Frontal cortex (tissue), 4 donors: ENCODE data around the gene MICAL2. TPM values are rescaled to one million over a fixed set of nuclear protein-coding genes. Genes with fewer than 3 reads are reported as not detected.

Experiments used
- DNase-seq, 2 donors: peaks; one replicate each; pipeline ENCODE4 v3.0.0; 2012; ENCODE audit warnings: low spot score in 2 of 2
- FAIRE-seq: peaks from 2 replicates; lab custom pipeline; 2012; peaks lifted over from hg19 to GRCh38; lab: Jason Lieb, UNC
- total RNA-seq: library from RNA; depleted of rRNA; stranded (reverse); fragments of >200 nt; gene quantifications from one replicate; pipeline ENCODE4 v1.2.3, GENCODE V29; 2014
- donor health status: control.
- donor health status: control.
- donor health status: control.

Gene MICAL2
- total RNA-seq, 1 donor from 2014 or later = 14.3 TPM

DNA sequence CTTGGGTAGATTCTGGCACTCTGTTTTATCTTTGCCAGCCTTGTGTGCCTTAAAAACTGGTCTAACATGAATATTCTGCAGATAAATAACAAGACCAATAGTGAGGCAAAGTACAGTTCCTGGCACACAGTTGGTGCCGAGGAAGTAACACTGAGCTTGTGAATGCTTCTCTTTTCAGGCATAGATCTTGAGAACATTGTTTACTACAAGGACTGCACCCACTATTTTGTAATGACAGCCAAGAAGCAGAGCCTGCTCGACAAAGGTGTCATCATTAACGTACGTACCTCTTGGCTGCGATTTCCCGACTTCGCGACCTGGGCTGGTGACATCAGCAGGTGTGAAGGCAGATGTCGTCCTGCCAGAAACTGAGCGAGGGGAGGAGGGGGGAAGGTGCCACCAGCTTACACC lies 105.7 kb downstream of the MICAL2 start:
- FAIRE-seq = no peak
- DNase-seq = no peak

DNA sequence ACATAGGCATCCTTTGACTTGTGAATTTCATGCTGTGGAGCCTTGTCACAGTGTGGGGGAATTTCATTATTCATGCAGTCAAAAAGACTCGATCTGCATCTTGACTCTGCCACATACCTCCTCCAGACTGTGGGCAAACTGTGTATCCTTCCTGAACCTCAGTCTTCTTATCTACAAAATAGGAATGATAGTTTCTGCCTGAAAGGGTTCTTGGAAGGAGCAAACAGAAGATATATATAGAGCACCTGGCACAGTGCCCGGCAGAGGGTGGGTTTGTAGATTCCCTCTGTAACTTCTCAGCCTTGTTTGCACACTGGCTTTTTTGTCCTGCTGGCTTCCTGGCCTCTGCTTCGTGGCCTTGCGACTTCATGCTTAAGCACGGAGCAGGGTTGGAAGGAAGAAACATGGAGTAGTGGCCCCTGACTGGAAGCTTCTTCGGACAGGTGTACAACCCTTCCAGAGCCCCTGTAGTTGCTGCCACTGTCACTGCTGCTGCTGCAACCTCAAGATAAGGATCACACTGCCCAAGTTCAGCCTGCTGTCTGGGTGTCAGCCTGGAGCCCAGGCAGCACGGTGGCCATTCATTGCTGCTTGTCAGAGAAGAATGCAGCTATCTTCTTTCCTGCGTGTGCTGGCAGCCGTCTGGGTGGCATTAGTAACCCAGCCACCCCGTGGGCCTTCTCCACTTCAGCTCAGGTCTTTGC lies 106.4 kb downstream of the MICAL2 start:
- no peak for DNase-seq
- FAIRE-seq = no peak

DNA sequence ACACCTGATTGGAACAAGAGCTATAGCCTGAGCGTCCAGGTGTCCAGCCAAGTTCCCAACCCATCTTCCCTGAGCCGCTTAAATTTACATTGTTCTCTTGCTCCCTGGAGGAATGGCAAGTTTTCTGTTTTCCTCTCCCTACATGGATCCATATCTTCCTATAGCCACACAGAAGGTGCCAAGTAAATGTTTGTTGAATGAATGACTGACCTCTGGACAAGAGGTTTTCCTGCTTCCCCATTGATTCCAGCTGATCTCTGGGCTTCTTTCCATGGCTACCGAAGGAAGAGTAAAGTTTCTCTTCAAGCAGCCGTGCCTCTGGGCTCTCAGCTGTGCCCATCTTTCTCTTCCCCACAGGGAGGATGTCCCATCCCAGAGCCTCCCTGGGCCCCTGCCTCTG lies 107.5 kb downstream of the MICAL2 start:
- FAIRE-seq (no peak), DNase-seq (no peak)

DNA sequence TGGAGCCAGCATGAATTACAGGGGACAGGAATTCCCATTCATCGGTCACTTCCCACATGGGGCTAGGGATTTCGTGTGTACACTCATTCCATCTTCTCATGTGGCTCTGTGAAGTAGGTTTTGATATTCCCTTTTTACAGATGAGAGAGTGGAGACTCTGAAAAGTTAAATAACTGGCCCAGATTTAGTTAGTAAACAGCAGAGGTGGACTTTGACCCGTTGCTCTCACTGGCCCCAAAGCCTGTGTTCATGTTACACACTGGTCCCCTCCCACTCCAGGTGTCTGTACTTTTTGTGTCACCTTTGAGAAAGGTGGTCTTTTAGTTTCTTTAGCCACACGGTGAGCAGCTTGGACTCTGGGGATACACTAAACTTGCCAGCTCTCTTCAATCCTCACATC lies 108.5 kb downstream of the MICAL2 start:
- FAIRE-seq (no peak), DNase-seq (no peak)

DNA sequence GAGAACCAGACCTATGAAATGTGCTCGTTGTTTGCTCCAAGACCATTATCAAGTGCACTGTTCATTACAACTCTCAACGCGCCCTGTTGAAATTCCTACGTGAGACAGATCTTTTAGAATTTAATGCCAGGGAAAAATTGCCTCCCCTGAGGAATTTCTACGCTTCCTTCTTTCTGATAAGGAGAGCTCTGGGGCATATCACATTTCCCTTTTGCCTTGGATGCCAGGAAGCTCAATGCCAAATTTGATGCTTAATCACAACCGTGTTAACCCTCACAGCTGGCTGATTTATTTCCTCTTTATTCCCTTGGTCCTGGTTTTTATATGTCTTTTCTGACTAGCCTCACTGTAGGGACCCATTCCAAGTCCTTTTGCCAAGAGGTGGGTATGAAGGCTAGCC lies 109.4 kb downstream of the MICAL2 start:
- DNase-seq (no peak), FAIRE-seq (no peak)

DNA sequence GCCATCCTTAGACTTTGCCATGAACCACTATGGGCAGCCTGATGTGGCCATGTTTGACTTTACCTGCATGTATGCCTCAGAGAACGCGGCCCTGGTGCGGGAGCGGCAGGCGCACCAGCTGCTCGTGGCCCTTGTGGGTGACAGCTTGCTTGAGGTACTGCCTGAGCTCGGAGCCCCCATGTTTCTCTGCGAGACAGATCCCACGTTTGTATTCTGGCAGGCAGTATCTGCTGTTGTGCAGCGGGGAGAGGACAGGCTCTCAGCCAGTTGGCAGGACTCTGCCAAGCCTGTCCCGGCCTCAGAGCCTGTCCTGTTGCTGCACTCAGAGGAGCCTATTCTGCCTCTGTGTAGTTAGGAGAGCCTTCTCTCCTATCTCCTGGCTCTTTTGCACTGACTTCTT lies 109.9 kb downstream of the MICAL2 start:
- DNase-seq = peak; percentile 51 to 71
- no peak for FAIRE-seq

DNA sequence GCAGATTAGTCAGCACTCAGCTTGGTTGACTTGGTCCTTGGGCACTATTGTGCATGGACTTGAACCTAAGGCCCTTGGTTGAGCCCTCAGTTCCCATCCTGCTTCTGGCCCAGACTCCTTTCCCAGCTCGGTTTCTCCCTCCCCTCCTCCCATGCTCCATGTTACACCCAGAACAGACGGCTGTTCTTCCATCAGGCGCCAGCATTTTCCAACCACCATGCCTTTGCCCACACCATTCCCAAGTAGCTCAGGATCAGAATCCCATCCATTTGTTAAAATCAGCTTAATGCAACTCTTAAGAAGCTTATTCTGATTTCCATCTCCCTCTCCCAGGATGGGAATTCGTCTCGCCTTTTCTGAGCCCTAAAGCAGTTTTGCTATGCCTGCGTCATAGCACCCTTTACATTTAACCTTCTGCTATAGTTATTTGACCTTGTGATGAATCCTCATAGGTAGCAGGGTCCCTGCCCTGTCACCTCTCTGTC lies 110.7 kb downstream of the MICAL2 start:
- no peak for FAIRE-seq
- no peak for DNase-seq

DNA sequence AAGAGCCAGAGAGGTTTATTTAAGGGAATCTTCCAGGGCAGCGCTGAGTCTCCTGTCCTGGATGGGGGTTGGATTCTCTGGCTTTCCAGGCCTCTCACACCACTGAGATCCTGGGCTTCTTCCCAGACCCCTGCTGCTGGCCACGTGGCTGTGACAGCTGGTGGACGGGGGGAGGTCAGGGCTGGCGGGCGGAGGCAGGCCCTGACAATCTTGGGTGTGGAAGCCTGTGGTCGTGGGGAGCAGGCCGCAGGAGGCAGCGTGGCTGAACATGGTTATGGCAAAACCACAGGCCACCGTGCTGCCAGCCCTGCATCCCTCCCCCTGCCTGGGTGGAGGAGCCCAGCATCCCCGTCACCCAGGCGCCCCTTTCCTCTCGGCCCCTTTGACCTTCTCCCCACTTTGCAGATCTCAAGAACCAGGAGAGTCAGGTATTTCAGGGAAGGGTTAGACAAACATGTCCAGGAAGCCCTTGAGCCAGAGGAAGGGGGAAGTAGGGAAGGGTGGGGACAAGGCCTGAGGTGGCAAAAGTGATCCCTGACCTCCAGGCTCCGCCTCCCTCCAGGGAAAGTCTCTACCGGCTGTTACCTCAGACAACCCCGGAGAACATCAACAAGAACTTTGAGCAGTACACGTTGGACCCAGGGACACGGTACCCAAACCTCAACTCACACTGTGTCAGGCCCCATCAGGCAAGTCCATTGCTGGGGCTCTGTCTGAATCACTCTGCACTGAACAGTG lies 111.8 kb downstream of the MICAL2 start:
- no peak for DNase-seq
- FAIRE-seq = no peak

DNA sequence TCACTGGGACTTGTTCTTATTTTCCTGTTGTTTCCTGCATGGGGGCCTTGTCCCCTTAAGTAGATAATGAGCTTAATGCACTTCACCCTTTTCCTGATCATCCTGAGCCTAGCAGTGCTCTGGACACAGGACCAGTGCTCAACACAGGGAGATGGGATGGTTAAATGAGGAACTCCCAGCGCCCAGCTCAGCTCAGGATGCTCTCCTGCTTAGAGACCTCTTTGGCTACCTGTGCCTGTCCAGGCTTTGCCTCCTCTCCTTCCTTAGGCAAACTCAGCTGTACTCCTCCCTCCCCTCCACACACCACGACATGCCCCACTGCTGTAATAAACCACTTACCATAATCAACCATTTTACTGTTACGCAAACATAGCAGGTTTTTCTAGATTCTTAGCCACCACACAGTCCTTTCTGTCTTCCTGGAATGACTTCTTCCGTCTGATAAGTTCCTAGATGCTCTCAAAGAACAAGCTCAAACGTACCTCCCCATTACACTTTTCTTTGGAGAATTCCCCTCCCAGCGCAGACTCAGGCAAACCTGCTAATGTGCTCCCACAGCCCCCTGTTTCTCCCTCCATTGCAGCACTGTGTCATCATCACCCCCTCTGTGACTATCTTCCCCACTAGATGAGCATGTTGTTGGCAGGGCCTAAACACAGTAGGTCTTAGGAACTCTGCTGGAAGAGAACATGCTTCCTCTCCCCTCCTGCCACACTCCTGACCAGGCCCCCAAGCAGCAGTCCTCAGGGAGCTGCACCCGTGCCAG lies 113.6 kb downstream of the MICAL2 start:
- no peak for FAIRE-seq

DNA sequence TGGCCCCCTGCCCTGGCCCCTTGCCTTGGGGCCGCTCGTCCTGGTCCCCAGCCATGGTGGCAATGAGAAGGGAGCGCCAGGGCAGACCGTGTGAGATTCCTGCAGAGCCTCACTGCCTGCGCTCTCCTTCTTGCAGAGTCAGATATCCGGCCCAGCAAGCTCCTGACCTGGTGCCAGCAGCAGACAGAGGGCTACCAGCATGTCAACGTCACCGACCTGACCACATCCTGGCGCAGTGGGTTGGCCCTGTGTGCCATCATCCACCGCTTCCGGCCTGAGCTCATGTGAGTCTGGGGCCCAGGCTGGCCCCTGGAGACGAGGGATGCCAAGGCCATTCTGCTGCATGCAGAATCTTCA lies 114.1 kb downstream of the MICAL2 start:
- no peak for FAIRE-seq

More for the DNA sequence above, 113.6 kb downstream of the MICAL2 start:
- DNase-seq = no peak

DNA sequence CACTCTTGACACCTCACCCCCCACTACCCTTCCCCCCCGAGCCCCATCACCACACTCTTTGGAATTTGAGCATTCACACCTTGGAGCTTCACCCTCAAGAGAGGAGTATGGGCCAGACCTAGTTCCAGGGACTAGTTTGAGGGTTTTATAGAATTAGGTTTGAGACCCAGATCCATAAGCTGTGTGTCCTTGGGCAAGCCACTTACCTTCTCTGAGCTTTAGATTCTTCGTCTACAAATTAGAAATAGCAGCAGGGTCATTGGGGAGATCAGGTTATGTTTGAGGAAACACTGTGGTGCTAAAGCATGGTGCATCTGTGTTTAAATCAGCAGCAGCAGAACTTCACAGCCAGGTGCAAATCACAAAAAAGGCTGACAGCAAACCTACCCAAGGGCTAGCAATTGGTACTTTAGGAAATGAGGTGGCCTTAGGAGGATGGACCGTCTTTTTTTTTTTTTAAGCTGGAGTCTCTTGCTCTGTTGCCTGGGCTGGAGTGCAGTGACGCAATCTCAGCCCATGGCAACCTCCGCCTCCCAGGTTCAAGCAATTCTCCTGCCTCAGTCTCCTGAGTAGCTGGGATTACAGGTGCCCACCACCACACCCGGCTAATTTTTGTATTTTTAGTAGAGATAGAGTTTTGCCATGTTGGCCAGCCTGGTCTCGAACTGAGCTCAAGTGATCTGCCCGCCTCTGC lies 114.8 kb downstream of the MICAL2 start:
- FAIRE-seq (no peak), DNase-seq (no peak)

More for the DNA sequence above, 114.1 kb downstream of the MICAL2 start:
- no peak for DNase-seq

DNA sequence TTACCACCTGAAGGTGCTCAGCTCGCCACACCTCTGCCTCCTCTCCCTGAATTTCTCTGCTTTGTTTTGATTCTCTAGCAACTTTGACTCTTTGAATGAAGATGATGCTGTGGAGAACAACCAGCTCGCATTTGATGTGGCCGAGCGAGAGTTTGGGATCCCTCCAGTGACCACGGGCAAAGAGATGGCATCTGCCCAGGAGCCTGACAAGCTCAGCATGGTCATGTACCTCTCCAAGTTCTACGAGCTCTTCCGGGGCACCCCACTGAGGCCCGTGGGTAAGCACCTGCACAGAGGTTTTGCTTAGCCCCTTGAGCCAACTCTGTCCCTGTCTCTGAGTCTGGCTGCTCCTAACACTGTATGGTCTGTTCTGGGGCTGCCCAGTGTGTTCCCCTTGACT lies 115.7 kb downstream of the MICAL2 start:
- DNase-seq (no peak), FAIRE-seq (no peak)

DNA sequence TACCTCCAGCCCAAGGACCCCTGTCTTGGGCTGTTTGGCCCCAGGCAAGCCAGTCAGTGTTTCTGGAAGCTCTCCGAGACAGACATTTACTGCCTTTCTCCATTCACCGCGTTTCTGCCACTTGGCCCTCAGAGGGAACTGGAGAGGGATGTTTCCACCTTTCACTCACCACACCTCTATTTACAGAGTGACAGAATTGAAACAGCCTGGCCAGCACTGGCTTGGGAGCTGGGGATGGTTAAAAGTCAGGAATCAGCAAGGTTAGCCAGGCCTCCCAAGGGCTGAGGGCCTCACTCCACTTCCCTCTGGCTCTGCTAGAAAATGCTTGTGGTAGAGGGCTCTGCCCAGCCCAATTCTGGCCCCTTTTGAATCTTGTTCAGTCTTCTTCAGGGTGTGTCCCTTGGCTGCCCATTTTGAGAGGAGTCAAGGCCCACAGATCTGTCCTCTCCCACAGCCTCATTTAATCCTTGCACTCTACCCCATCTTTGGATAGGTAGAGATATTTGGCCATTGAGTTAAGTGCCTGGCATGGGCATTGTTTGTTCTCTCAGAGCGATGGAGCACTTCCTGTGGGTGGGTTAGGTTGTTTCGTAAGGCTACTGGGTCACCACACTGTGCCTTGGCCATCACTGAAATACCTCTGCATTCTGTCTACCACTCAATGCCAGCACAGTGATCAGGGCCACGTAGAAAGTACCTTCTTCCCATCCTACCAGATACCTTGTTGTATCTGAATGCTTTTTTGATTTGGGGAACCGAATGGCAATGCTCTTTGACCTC lies 119.2 kb downstream of the MICAL2 start:
- no peak for FAIRE-seq
- no peak for DNase-seq

DNA sequence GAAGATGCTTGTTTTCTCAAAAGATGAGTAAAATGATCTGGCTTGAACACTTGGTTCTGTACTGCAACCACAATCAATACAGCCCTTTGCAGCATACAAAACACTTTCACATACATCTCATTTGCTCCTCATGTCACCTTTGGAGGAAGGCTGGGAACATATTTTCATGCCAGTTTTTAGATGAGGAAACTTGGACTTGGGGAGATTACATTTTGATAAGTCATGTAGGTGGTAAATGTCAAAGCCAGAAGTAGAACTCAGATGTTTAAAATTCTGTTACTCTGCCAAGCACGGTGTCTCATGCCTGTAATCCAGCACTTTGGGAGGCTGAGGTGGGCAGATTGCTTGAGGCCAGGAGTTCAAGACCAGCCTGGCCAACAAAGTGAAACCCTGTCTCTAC lies 121.8 kb downstream of the MICAL2 start:
- DNase-seq = no peak
- no peak for FAIRE-seq

DNA sequence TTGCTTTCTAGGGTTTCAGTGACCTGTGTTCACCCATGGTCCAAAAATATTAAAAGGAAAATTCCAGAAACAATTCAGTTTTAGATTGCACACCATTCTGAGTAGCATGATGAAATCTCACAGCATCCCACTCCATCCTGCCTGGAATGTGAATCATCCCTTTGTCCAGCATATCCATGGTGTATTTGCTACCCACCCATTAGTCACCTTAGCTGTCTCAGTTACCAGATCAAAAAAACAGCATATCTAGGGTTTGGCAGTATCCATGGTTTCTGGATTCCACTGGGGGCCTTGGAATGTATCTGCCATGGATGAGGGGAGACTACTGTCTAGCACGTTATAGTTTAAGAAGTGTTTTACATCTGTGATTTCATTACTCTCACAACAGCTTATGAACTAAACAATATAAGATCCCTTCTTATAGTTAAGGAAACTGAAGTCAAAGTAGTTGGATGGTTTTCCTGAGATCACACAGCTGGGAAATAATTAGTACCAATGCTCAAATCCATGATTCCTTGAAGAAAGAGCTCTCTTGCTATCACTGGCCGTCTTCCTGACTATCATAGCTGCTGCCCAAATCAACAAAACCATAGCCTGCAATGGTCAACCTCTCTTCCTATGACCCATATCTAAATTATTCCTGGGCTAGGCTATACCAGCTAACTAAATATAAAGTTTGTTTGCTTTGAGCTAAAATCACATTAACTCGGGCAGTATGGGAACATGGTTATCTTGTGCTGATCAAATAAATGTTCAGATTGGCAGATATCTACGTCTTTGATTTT lies 122.6 kb downstream of the MICAL2 start:
- FAIRE-seq (no peak), DNase-seq (no peak)

DNA sequence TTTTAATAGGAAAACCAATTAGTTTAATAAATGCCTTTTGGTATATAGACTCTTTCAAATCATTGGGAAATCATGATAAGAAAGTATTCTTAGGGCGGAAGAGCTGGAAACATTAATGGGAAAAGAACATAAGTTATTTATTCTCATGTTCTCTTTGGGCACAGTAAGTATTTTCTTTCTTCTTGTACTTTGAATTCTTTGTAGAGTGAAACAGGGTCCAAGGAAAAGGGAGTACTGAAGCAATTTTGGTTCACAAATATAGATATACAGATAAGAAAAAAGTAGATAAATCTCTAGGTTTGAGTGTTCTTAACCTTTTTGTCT lies 123.2 kb downstream of the MICAL2 start:
- DNase-seq (no peak), FAIRE-seq (no peak)

DNA sequence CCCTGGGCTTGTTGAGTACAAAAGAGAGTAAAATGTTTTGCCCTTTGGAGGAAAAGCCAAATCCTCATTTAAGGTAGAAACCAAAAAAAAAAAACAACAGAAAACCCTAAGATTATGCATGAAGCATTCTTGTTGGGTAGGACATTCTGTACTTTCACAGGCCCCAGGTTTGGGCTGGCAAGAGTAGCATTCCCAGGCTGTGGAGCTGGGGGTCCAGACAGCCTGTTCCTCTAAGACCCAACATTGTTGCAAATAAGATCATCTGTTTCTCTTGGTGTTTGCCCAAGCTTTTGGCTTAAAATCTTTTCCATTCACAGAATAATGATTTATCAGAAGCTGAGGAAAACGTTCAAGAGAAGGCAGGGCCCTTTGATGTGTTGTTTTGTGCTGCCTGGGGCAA lies 123.8 kb downstream of the MICAL2 start:
- no peak for FAIRE-seq

DNA sequence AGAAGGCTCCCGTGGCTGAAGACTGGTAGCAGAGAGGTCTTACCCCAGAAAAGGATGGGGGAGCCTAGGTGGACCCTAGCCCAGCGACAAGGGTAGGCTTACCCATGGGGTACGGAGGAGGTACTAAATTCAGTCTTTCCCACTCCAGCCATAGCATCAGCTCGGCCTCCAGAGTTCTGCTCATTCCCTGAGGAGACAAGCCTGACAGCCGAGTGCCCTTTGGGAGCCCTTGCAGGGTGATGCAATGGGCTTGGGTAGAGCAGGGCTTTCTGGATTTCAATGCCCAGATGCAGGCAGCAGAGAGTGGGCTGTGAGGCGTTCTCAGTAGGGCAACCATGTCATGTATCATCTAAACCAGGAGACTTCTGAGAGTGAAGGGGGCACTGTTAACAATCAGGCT lies 124.7 kb downstream of the MICAL2 start:
- FAIRE-seq (no peak), DNase-seq (no peak)

More for the DNA sequence above, 123.8 kb downstream of the MICAL2 start:
- no peak for DNase-seq

DNA sequence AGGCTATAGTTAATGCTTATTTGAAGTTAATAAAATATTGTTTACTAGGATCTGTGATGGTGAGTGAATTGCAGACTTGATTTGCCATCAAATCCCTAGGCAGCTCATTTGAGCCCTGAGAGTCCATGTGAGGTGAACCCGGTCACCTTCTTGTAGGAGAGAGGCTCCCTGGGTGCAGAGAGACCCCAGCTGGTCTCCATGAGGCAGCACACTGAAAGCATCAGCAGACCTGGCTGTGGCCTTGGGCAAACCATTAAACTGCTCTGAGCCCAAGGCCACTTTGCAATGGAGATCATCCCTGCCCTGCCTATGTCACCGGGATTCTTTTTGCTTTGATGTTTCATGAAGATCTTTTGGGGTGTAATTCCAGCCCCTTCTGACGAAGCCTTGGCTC lies 125.2 kb downstream of the MICAL2 start:
- DNase-seq (no peak), FAIRE-seq (no peak)
